ENCODE results near the gene ZG16. TPM values are rescaled to one million over a fixed set of nuclear protein-coding genes. Genes with fewer than 3 reads are reported as not detected.

ZG16 gene
- total RNA-seq, 1 donor from 2014 or later = not detected

DNA sequence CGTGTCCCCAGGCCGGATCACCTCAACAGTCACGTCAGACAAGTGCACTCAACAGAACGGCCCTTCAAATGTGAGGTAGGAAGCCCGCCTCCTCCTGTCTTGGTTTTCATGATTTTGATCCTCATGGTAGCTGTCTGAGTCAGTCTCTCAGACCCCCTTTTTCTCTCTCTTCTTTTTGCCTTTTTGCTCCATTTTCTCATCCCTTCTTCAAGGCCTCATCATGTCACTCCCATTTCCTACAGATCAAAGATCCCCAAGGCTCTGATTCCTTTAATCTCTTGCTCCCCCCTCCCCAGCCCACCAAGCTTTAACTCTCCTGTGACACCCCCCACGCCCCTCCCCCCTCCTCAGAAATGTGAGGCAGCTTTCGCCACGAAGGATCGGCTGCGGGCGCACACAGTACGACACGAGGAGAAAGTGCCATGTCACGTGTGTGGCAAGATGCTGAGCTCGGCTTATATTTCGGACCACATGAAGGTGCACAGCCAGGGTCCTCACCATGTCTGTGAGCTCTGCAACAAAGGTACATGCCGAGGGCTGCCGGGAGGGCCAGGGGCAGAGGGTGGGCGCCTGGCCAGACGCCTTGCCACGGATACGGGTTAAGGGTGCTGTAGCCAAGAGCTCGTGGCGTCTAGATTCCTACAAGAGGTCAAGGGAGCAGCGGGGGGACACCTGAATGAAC, 30.3 kb downstream of the ZG16 start:
- peak overlapping the region; percentile 53 for H3K4me3 ChIP-seq (ENCODE audit: low read depth, low read length)
- DNase-seq (ENCODE audit: low read depth) = no peak
- TF ChIP-seq CTCF (conservative IDR thresholded peaks at IDR 0.05; ENCODE audit: low read depth, low read length) = no peak

DNA sequence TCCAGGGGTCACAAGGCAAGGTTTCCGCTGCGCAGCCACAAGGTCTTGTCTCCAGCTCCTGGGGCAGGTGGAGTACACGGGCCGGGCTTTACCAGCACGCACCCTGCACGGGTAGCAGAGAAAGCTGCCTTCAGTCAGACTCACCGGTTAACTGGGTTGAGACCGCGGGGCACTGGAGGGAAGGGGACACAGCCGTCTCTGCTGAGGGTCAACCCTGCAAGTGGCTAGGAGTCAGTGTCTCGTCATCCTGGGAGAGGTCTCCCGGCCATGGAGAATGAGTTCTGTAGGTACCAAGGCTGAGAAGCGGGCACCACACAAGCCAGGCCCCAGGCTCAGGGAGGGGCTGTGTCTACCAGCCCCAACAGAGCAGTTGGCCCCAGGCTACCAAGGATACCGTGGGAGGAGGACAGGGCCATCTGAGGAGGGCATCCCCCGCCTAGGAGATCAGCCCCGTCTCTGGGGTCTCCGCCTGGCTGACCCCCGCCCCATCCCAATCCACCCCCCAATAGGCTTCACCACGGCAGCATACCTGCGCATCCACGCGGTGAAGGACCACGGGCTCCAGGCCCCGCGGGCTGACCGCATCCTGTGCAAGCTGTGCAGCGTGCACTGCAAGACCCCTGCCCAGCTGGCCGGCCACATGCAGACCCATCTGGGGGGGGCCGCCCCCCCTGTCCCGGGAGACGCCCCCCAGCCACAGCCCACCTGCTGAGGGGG, 31.1 kb downstream of the ZG16 start:
- TF ChIP-seq CTCF (conservative IDR thresholded peaks at IDR 0.05; ENCODE audit: low read depth, low read length) = no peak
- no peak overlapping the region for H3K4me3 ChIP-seq (ENCODE audit: low read depth, low read length)
- DNase-seq (ENCODE audit: low read depth) = no peak

DNA sequence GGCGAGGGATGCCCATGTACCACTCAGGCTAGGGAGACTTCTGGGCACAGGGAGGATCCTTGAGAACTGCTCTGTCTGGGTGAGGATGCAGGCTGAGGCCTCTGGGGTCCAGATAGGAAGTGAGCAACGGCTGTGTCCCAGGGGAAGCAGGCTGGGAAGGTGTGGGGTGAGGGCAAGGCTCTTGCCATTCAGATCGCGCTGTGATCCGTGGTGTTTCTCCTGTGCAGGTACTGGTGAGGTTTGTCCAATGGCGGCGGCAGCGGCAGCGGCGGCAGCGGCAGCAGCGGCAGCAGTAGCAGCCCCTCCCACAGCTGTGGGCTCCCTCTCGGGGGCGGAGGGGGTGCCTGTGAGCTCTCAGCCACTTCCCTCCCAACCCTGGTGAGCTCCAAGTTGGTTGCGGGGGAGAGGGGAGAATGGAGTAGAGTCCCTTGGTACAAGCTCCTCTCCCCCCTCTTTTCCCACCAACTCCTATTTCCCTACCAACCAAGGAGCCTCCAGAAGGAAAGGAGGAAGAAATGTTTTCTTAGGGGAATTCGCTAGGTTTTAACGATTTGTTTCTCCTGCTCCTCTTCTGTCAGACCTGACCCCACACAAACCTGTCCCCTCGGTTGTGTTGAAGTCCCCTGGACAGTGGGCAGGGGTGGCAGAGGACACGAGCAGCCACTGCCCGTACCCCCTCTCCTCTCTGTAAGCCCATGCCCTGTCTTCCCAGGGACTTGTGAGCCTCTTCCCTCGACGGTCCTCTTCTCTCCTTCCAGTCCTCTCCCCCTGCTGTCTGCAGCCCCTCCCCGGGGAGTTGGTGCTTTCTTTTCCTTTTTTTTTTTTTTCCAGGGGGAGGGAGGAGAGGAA, 32.0 kb downstream of the ZG16 start:
- no peak for DNase-seq (ENCODE audit: low read depth)
- TF ChIP-seq CTCF (conservative IDR thresholded peaks at IDR 0.05; ENCODE audit: low read depth, low read length) = no peak
- H3K4me3 ChIP-seq (ENCODE audit: low read depth, low read length) = no peak overlapping the region

GRCh38 chr16:29810699-29811169, 32.7 kb downstream of the ZG16 start:
- H3K4me3 ChIP-seq (ENCODE audit: low read depth, low read length) = peak overlapping the region; percentile 11
- no peak for DNase-seq (ENCODE audit: low read depth)
- no peak for TF ChIP-seq CTCF (conservative IDR thresholded peaks at IDR 0.05; ENCODE audit: low read depth, low read length)

- H3K4me3 ChIP-seq (ENCODE audit: low read depth, low read length) = peak overlapping the region; percentile 61
- no peak for DNase-seq (ENCODE audit: low read depth)
- TF ChIP-seq CTCF (conservative IDR thresholded peaks at IDR 0.05; ENCODE audit: low read depth, low read length) = no peak
These were observed 33.3 kb downstream of the ZG16 start for GRCh38 chr16:29811170-29811895.

- no peak for TF ChIP-seq CTCF (conservative IDR thresholded peaks at IDR 0.05; ENCODE audit: low read depth, low read length)
- H3K4me3 ChIP-seq (ENCODE audit: low read depth, low read length) = peak within 1 kb of the TSS; percentile 61
- no peak for DNase-seq (ENCODE audit: low read depth)
These were observed 34.0 kb downstream of the ZG16 start, which contains the start of gene PRRT2 for GRCh38 chr16:29811896-29812665. Gene PRRT2, plus strand, starts transcription at chr16:29812193. Its CDS starts 862 bp downstream, at chr16:29813055.
